Activated CD4-positive, alpha-beta T cell treated with anti-CD3 and anti-CD28 coated beads, Interleukin-2, amount 50 U/mL, for 24 hours (primary cell): ENCODE results near the gene TRIM72.
"Not testable (repeated sequence)": the region's sequence is repeated elsewhere in the genome, so short reads cannot be mapped to it uniquely, and the experiment has no call there.

ENCODE experiments used
- DNase-seq, 2 donors: peaks; one replicate each; pipeline ENCODE4 v3.0.0-alpha.2; 2020; ENCODE audit warnings: low read depth in 1 of 2, low spot score in 1 of 2

Gene TRIM72

DNA sequence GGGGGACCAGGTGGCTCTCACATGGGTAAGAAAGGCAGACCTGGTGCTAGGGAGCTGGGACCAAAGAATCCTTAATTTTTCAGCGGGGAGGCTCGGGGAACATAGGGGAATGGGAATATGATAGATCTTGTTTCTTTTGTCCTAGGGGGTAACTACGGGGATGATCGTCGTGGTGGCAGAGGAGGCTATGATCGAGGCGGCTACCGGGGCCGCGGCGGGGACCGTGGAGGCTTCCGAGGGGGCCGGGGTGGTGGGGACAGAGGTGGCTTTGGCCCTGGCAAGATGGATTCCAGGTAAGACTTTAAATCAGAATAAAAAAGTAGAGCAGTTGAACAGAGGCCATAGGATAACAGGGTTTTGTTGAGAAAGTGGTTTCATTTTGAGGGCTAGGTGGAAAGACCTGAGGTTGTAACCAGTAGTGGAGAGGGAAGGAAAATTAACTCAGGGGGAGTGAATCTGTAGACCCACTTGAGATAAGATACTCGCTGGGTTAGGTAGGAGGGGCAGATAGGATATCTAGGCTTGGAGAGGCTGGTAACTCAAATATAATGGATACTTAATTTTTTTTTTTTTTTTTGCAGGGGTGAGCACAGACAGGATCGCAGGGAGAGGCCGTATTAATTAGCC lies 23.0 kb upstream of the TRIM72 start:
- DNase-seq = no peak

- no peak for DNase-seq
Observed at GRCh38 chr16:31191697-31192428, 22.1 kb upstream of the TRIM72 start.

DNA sequence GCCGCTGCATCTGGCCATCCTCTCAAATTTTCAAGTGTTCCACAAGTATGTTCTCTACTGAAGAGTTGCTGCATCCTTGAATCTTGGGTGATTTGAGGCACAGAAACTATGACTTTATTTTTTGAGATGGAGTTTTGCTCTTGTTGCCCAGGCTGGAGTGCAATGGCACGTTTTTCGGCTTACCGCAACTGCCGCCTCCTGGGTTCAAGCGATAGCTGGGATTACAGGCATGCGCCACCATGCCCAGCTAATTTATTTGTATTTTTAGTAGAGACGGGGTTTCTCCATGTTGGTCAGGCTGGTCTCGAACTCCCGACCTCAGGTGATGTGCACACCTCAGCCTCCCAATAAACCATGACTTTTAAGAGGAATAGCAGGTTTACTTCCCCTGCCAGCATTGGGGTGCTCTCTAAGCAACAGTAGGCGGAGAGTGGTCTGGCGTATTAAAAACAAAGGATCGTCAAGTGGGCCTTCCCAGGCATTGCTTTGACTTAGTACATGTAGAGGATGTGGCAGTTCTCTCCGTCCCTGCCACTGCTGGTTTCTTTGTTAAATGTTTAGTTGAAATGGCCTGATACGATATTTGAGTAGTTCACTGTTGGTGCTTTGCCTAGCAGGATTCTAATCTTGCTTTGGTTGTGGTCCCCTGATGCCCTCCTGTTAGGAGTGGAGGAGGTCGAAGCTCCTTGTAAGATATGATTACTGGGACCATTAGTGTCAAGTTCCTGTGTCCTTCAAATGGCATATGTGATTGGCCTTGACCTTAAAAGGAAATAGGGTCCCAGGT lies 20.9 kb upstream of the TRIM72 start:
- DNase-seq = no peak

DNA sequence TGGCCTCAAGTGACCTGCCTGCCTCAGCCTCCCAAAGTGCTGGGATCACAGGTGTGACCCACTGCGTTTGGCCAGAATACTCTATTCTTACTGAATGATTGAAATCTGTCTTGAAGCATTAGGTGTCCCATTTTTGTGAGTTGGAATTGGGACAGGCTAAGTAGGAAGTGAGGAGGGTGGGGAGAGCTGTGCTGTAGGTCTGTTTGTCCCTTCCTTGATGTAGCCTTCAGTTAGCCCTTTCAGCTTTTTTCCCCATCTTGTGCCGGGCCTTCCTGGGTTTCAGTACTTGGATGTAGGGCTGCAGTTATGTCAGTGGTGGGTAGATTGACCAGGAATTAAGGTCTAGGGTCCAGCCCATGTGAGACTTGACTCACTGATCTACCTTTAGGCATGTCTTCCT lies 20.0 kb upstream of the TRIM72 start:
- no peak for DNase-seq

GRCh38 chr16:31194898-31195297 lies 19.0 kb upstream of the TRIM72 start:
- no peak for DNase-seq

DNA sequence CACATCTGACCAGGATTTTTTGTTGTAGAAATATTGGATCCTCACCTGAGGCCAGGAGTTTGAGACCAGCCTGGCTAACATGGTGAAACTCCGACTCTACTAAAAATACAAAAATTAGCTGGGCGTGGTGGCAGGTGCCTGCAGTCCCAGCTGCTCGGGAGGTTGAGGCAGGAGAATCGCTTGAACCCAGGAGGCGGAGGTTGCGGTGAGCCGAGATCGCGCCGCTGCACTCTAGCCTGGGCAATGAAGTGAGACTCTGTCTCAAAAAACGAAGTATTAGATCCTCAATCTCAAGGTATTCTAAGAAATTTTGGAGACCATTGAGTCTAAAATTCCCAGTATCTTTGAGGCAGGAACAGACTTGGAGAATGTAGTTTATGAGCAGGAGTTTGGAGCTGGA lies 18.1 kb upstream of the TRIM72 start:
- DNase-seq = not testable (repeated sequence)

DNA sequence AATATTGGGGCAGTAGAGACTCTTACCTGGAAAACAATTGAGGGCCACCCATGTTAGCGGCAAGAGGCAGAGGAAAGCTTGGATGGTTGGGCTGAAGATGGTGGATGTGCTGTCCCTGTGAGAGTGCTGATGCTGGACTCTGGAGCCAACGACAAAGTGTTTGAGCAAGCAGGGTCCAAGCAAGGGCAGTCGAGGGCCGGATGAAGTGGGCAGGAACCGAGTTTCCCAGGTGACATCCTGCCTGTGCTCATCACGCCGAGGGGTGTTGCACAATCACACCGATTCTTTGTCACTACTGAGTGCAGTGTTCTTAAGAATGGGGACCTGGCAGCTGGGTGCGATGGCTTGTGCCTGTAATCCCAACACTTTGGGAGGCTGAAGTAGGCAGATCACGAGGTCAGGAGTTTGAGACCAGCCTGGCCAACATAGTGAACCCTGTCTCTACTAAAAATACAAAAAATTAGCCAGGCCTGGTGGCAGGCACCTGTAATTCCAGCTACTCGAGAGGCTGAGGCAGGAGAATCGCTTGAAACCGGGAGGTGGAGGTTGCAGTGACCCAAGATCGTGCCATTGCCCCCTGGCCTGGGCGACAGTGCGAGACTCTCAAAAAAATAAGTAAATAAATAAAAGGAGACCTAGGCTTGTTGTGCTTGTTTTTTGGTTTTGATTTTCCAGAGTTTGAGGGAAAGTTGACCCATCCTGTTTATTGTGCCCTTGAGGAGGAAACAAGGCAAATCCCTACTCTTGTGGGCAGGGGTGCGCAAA lies 17.4 kb upstream of the TRIM72 start:
- DNase-seq = no peak

DNA sequence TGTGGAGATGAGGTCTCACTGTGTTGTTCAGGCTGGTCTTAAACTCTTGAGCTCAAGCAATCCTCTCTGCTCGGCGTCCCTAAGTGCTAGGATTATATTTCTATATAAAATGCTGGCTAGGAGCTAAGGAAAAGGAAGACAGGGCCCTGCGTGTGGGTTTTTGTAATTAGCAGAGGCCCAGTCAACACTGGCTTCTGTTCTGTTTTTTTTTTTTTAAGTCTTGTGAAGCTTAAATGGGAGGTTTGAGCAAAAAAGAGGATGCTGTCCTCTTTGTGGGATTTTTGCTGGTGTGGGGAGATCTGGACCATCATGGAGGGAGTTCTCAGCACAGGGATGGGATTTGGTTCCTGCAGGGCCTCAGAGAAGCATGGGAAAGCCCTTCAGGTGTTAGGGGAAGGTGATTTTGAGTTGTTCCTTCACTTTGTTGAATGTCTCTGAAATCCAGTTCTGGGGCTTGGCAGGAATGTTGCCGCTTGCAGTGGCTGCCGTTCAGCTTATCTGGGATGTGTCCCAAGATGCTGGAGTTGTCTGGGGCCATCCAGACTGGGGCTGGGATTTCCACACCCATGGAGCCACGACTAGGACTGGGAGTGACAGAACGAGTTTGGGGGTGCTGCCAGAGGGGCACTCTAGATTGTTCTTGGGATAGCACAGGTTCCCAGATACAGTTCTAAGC lies 15.6 kb upstream of the TRIM72 start:
- DNase-seq = no peak

DNA sequence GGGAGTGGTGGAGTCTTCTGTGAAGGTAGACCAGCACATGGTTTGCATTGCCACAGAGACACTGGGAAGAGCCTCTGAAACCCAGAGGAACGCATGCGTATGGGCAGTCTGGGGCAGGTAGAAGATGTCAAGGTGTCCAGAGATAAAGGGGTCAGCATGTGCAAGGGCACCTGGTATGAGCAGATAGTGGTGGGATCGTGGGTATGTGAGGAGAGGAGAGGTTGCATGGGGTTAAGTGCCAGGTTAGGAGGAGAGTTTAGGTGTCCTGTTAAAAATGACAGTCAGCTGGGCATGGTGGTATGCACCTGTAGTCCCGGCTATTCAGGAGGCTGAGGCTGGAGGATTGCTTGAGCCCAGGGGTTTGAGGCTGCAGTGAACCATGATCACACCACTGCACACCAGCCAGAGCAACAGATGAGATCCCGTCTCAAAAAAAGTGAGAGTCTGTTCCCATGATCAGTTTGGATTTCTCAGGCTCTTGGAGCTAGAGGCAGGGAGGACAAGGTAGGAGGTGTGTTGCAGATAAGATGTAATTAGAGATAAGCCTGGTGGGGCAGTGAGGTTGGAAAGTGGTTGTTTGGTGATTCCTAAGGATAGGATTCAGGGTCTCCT lies 14.4 kb upstream of the TRIM72 start:
- DNase-seq = no peak

DNA sequence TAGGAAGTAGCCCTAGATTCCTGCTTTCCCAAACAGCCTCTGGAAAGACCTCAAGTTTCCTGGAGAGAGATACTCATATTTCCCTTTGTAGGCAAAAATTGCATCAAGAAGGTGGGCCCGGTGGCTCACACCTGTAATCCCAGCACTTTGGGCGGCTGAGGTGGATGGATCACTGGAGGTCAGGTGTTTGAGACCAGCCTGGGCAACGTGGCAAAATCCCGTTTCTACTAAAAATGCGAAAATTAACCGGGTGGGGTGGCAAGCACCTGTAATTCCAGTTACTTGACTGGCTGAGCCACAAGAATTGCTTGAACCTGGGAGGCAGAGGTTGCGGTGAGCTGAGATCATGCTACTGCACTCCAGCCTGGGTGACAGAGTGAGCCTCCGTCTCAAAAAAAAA lies 13.8 kb upstream of the TRIM72 start:
- not testable (repeated sequence) for DNase-seq

GRCh38 chr16:31200821-31201568 lies 12.9 kb upstream of the TRIM72 start:
- no peak for DNase-seq

DNA sequence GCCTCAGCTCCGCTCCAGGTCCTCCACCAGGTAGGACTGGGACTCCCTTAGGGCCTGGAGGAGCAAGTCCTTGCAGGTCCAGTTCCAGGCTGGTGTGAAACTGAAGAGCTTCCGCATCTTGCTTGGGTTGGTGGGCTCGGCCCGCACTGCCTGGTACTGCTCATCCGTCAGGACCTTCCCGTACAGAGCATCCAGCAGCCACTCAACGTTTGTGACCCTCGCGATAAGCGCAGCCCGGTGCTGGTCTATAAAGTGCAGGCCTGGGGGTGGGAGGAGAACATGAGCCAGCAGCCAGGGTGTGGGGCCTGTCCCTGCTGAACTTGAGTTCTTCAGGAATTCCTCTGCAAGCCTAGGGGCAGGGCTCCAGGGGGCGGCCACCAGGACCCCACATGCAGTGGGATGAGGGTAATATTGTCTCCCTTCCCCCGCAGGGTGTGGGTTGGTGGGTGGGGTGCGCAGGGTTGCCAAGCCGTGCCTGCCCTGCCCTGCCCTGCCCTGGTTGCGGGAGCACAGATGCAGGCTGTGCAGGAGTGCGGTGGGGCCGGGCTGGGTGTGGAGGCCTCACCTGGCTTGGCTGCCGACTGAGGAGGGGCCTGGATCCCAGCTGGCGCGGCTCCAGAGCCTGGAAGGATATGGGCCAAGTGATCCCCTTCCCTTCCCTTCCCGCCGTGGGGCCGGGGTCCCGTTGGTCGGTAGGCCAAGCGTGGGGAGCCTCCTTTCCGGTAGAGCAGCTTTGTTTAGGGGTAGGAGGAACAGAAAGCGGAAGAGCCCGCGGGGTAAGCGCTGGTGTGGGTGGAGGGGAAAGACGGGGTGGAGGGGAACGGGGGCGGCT lies 12.1 kb upstream of the TRIM72 start:
- DNase-seq = no peak

- no peak for DNase-seq
Observed at GRCh38 chr16:31202414-31203375, 11.2 kb upstream of the TRIM72 start, which contains the start of gene PYCARD. PYCARD (minus strand) TSS chr16:31202760; CDS start chr16:31202690, 70 bp downstream.

- no peak for DNase-seq
Observed at GRCh38 chr16:31204871-31205666, 8.8 kb upstream of the TRIM72 start.

DNA sequence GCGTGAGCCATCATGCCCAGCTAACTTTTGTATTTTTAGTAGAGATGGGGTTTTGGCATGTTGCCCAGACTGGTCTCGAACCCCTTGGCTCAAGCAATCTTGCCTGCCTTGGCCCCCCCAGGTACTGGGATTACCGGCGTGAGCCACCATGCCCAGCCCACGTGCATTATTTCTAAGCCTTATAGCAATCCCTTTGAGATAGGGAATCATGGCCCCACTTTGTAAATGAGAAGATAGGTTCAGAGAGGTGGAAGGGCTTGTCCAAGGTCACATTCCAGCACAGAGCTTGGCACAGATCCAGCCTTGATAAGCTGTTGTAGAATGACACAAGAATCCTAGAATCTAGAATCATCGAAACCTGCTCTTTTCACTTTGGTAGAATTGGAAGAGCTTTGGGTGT lies 7.1 kb upstream of the TRIM72 start:
- no peak for DNase-seq

DNA sequence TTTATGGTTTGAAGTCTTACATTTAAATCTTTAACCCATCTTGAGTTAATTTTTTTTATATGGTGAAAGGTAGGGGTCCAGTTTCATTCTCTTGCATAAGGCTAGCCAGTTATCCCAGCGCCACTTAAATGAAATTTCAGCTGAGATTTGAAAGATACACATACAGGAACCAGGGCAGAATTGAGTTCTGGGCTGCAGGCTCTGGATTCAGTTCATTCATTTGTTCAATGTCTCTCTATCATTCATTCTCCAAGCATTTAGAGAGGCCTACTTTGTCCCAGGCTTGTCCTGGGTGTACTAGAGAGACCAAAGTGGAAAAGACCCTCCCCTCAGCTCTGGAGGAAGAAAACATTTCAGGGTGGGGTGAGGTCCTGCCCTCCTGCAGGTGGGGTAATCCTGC lies 577 bp upstream of the TRIM72 start:
- DNase-seq = no peak
